NT2/D1 (cell line): ENCODE data around the gene MRPS15.
A peak's percentile ranks its signal among the peaks of the same experiment; 100 is the strongest.
"Not testable (repeated sequence)": the region's sequence is repeated elsewhere in the genome, so short reads cannot be mapped to it uniquely, and the experiment has no call there.

Source experiments
- DNase-seq: peaks from one replicate; pipeline ENCODE4 v3.0.0-alpha.2; 2011; ENCODE audit warnings: low read depth, low spot score
- H3K27me3 ChIP-seq: 2 replicates; pipeline ENCODE4 v1.6.0; 2011; ENCODE audit warnings: mild to moderate bottlenecking; ENCODE audit not compliant: insufficient read length, insufficient read depth
- H3K36me3 ChIP-seq: 2 replicates; pipeline ENCODE4 v1.6.1; 2011; ENCODE audit warnings: mild to moderate bottlenecking, low read length, mixed read lengths; ENCODE audit not compliant: insufficient read depth, insufficient read length
- H3K4me1 ChIP-seq: 2 replicates; pipeline ENCODE4 v1.5.1; 2011; ENCODE audit not compliant: insufficient read depth, insufficient read length
- H3K4me3 ChIP-seq: 2 replicates; pipeline ENCODE4 v1.5.1; 2011; ENCODE audit warnings: low read depth; ENCODE audit not compliant: insufficient read length
- H3K9ac ChIP-seq: 2 replicates; pipeline ENCODE4 v1.6.0; 2011; ENCODE audit warnings: low read depth; ENCODE audit not compliant: insufficient read length
- H3K9me3 ChIP-seq: 2 replicates; pipeline ENCODE4 v1.5.1; 2011; ENCODE audit warnings: mild to moderate bottlenecking, low read length; ENCODE audit not compliant: insufficient read depth
- SUZ12 ChIP-seq: IDR thresholded peaks from 2 replicates; pipeline ENCODE4 v1.6.1; 2011; ENCODE audit not compliant: insufficient read length, insufficient read depth; ENCODE audit errors: extremely low read depth
- YY1 ChIP-seq: IDR thresholded peaks from 2 replicates; pipeline ENCODE4 v1.6.1; 2011; ENCODE audit not compliant: insufficient read length, insufficient read depth
- ZNF274 ChIP-seq: IDR thresholded peaks from 2 replicates; pipeline ENCODE4 v1.6.1; 2011; ENCODE audit warnings: mild to moderate bottlenecking, low read depth, low read length

Gene MRPS15

DNA sequence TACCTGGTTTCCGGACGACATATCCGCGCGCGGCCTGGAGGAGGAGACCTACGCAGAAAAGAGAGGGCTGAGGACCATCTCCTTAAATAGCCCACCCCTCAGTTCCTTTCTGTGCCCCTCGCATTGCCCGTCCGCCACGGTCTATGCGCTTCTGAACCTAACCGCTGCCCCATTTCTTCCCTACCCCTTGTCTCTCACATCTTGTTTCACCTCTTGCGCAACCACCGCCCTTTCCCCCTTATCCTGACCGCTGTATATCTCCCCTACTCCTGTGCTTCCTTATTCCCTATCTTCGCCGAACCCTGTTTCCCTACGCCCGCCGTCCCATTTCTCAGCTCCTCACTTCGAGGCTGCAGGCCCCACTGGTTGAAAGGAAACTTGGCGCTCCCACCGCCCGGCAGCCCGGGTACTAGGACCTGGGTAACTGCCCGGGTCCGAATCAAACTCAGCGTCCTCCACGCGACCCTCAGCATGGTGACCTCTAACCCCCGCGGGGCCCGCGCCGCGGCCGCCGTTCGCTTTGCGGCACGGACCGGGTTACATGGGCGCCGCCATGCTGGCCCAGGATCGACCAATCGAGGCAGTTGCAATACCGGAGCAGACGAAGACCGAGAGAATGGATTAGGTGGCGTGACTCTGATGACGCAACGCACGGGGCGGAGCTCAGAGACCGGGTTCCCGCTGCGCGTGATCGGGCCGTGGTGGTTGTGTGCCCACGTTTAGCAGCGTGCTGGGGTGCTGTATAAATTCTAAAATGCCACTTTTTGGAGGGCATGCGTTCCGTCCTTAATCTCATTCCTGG lies at the start of gene MRPS15:
Gene MRPS15 (minus strand): TSS at position 582 of the 802 bp plus-strand sequence. CDS start 109 bp downstream, at position 473.
- peak; percentile 93 for DNase-seq
- TF ChIP-seq YY1 (peak; percentile 99), ZNF274 (no peak), SUZ12 (no peak)
- Histone ChIP-seq H3K9me3 (no peaks in the 10 kb centered on the region), H3K27me3 (peaks cover 18% of the 10 kb centered on the region), H3K4me1 (peaks cover 21% of the 10 kb centered on the region), H3K36me3 (peaks cover 36% of the 10 kb centered on the region), H3K4me3 (peak within 1 kb of the TSS; percentile 96), H3K9ac (peak within 1 kb of the TSS; percentile 97)

GRCh38 chr1:36512842-36513241 lies 48.7 kb upstream of the MRPS15 start:
- H3K9ac ChIP-seq: no peak overlapping the region
- no peak for DNase-seq
- H3K4me1 ChIP-seq: peaks cover 23% of the 10 kb centered on the region
- no peak overlapping the region for H3K4me3 ChIP-seq
- TF ChIP-seq YY1 (no peak), SUZ12 (no peak)
- no peaks in the 10 kb centered on the region for H3K36me3 ChIP-seq
- H3K27me3 ChIP-seq: no peaks in the 10 kb centered on the region
- H3K9me3 ChIP-seq: no peaks in the 10 kb centered on the region

DNA sequence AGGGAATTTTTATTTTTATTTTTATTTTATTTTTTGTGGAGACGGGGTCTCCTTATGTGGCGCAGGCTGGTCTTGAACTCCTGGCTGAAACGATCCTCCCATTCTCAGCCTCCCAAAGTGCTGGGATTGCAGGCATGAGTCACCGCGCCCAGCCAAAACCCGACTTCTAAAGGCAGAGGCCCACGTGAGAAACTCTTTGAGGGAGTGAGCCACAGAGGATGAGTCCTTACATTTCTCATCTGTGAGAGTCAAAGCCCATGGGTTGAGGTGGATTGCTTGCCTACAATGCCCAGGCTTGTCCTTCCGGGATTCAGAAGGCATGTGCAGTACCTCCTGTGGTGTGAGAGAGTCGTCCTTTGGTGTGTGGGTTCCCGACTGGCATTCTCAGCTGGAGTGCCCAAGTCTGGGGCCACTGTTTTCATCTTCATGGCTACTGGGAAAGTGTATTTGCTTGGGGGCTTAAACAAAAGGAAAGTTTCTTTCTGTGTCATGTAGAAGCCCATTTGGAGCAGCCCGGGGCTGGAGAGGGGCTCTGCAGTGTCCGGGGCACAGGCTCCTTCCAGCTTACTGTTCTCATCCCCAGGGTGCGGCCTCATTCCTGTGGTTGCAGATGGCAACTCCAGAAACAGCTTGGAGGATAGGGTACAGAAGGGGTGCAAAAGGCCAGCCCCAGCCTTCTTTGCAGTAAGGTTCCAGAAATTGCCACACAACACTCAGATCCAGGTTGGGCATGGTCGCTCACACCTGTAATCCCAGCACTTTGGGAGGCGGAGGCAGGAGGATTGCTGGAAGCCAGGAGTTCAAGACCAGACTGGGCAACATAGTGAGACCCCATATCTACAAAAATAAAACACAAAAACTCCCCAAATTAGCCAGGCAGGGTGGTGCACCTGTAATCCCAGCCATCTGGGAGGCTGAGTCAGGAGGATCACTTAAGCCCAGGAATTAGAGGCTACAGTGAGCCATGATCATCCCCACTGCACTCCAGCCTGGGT lies 47.9 kb upstream of the MRPS15 start:
- no peak overlapping the region for H3K9ac ChIP-seq
- H3K4me1 ChIP-seq: peaks cover 22% of the 10 kb centered on the region
- H3K4me3 ChIP-seq: no peak overlapping the region
- no peak for TF ChIP-seq ZNF274
- no peak for TF ChIP-seq YY1
- no peak for TF ChIP-seq SUZ12
- no peak for DNase-seq
- H3K9me3 ChIP-seq: no peaks in the 10 kb centered on the region
- H3K36me3 ChIP-seq: no peaks in the 10 kb centered on the region
- no peaks in the 10 kb centered on the region for H3K27me3 ChIP-seq

GRCh38 chr1:36511220-36511619 lies 47.0 kb upstream of the MRPS15 start:
- DNase-seq, H3K4me3 ChIP-seq, H3K36me3 ChIP-seq, H3K27me3 ChIP-seq, H3K9ac ChIP-seq, H3K9me3 ChIP-seq: not testable (repeated sequence)
- peaks cover 15% of the 10 kb centered on the region for H3K4me1 ChIP-seq

DNA sequence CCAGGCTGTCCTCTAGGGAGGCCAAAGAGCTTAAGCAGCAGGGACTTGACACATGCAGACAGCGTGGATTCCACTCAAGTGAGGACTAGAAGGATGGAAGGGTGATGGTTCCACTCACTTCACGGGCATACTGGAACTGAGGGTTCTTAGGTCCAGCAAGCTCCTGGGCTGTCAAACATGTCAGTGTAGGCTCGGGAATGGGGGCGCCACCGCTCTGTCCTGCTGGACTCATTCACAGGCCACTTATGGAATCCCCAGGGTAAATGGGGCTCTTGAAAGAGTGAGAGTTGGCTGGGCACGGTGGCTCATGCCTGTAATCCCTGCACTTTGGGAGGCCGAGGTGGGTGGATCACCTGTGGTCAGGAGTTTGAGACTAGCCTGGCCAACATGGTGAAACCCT lies 46.2 kb upstream of the MRPS15 start:
- Histone ChIP-seq H3K36me3 (no peaks in the 10 kb centered on the region), H3K4me1 (peaks cover 15% of the 10 kb centered on the region), H3K4me3 (no peak overlapping the region), H3K27me3 (no peaks in the 10 kb centered on the region), H3K9me3 (no peaks in the 10 kb centered on the region), H3K9ac (no peak overlapping the region)
- no peak for TF ChIP-seq YY1
- TF ChIP-seq SUZ12: no peak
- TF ChIP-seq ZNF274: no peak
- no peak for DNase-seq

- TF ChIP-seq SUZ12 (no peak), ZNF274 (no peak), YY1 (no peak)
- H3K9ac ChIP-seq: no peak overlapping the region
These were observed 44.1 kb upstream of the MRPS15 start for GRCh38 chr1:36508257-36508656.

More at GRCh38 chr1:36508257-36508656, 44.1 kb upstream of the MRPS15 start:
- DNase-seq: no peak
- H3K9me3 ChIP-seq: no peaks in the 10 kb centered on the region
- no peaks in the 10 kb centered on the region for H3K27me3 ChIP-seq
- no peaks in the 10 kb centered on the region for H3K36me3 ChIP-seq
- no peak overlapping the region for H3K4me3 ChIP-seq
- H3K4me1 ChIP-seq: peaks cover 2% of the 10 kb centered on the region
